OCI-LY1 (cell line): ENCODE results near the gene EVA1C.
"Not testable (repeated sequence)": the region's sequence is repeated elsewhere in the genome, so short reads cannot be mapped to it uniquely, and the experiment has no call there.

Experiments used
- H2AFZ ChIP-seq: fragments of 200-600 bp; sonication (generic), shearing (Covaris generic); 2 replicates; pipeline ENCODE4 v1.6.0; 2014; ENCODE audit warnings: antibody characterized with exemption, mild to moderate bottlenecking, low read length
- H3F3A ChIP-seq: fragments of 200-600 bp; sonication (generic), shearing (Covaris generic); 2 replicates; pipeline ENCODE4 v1.6.0; 2014; ENCODE audit warnings: mild to moderate bottlenecking, antibody characterized with exemption, low read length, moderate library complexity; ENCODE audit not compliant: insufficient read depth
- H3K27ac ChIP-seq: fragments of 200-600 bp; sonication (generic); 2 replicates; pipeline ENCODE4 v1.5.1; 2014; ENCODE audit warnings: low read length, mixed run types, mild to moderate bottlenecking, low read depth; ENCODE audit not compliant: poor library complexity, severe bottlenecking
- H3K27me3 ChIP-seq: fragments of 200-600 bp; sonication (generic); 2 replicates; pipeline ENCODE4 v1.6.0; 2014; ENCODE audit warnings: antibody characterized with exemption, mild to moderate bottlenecking, low read length, moderate library complexity; ENCODE audit not compliant: insufficient read depth
- H3K36me3 ChIP-seq: fragments of 200-600 bp; sonication (generic); 2 replicates; pipeline ENCODE4 v1.6.1; 2014; ENCODE audit warnings: mild to moderate bottlenecking, antibody characterized with exemption, low read length, moderate library complexity, mixed read lengths; ENCODE audit not compliant: insufficient read depth
- H3K4me1 ChIP-seq: fragments of 200-600 bp; sonication (generic); 2 replicates; pipeline ENCODE4 v1.5.1; 2014; ENCODE audit warnings: mild to moderate bottlenecking, low read length, moderate library complexity; ENCODE audit not compliant: insufficient read depth, severe bottlenecking
- H3K4me2 ChIP-seq: fragments of 200-600 bp; sonication (generic), shearing (Covaris generic); 2 replicates; pipeline ENCODE4 v1.6.1; 2014; ENCODE audit warnings: low read length
- H3K4me3 ChIP-seq: fragments of 200-600 bp; sonication (generic); 2 replicates; pipeline ENCODE4 v1.5.1; 2014; ENCODE audit warnings: low read length, low read depth, mild to moderate bottlenecking, mixed read lengths; ENCODE audit not compliant: poor library complexity, severe bottlenecking
- H3K79me2 ChIP-seq: fragments of 200-600 bp; shearing (Covaris generic); 2 replicates; pipeline ENCODE4 v1.6.1; 2016; ENCODE audit warnings: mixed run types, low read length, mixed read lengths; ENCODE audit not compliant: insufficient read depth
- H3K9ac ChIP-seq: fragments of 200-600 bp; sonication (generic), shearing (Covaris generic); 2 replicates; pipeline ENCODE4 v1.6.1; 2014; ENCODE audit warnings: mild to moderate bottlenecking, low read length, mixed read lengths
- H3K9me2 ChIP-seq: fragments of 200-600 bp; sonication (generic), shearing (Covaris generic); 2 replicates; pipeline ENCODE4 v1.6.1; 2014; ENCODE audit warnings: low read depth, mild to moderate bottlenecking, low read length, mixed read lengths
- H3K9me3 ChIP-seq: fragments of 200-600 bp; shearing (Covaris generic); 2 replicates; pipeline ENCODE4 v1.6.1; 2014; ENCODE audit warnings: low read length, mixed read lengths
- H4K20me1 ChIP-seq: fragments of 200-600 bp; sonication (generic), shearing (Covaris generic); 2 replicates; pipeline ENCODE4 v1.6.0; 2016; ENCODE audit warnings: mild to moderate bottlenecking, low read length; ENCODE audit not compliant: insufficient read depth
- CTCF ChIP-seq: fragments of 200-600 bp; sonication (generic), shearing (Covaris generic); IDR thresholded peaks from 2 replicates; pipeline ENCODE4 v1.5.1; 2017; ENCODE audit warnings: mild to moderate bottlenecking, antibody characterized with exemption, low read length, moderate library complexity, mixed read lengths
- EZH2 ChIP-seq: fragments of 200-600 bp; sonication (generic), shearing (Covaris generic); IDR thresholded peaks from 2 replicates; pipeline ENCODE4 v1.8.0; 2017; ENCODE audit warnings: borderline replicate concordance, mixed run types, mild to moderate bottlenecking, antibody characterized with exemption, low read length, moderate library complexity, mixed read lengths

EVA1C gene

GRCh38 chr21:32506411-32506965, 94.0 kb downstream of the EVA1C start:
- H3F3A ChIP-seq, H3K9me2 ChIP-seq, H3K4me1 ChIP-seq, H3K36me3 ChIP-seq, H3K4me3 ChIP-seq, H3K27me3 ChIP-seq, H4K20me1 ChIP-seq, H3K27ac ChIP-seq, H3K79me2 ChIP-seq, H2AFZ ChIP-seq, H3K9ac ChIP-seq, H3K9me3 ChIP-seq, H3K4me2 ChIP-seq: not testable (repeated sequence)

- Histone ChIP-seq H3K9me2 (no peaks in the 10 kb centered on the region), H3K4me3 (no peak overlapping the region), H3F3A (no peaks in the 10 kb centered on the region), H3K36me3 (no peaks in the 10 kb centered on the region), H3K79me2 (no peaks in the 10 kb centered on the region), H3K9ac (no peak overlapping the region), H3K9me3 (no peaks in the 10 kb centered on the region), H3K4me2 (no peak overlapping the region), H3K27me3 (no peaks in the 10 kb centered on the region), H4K20me1 (no peaks in the 10 kb centered on the region), H3K4me1 (no peaks in the 10 kb centered on the region), H3K27ac (no peak overlapping the region), H2AFZ (no peak overlapping the region)
- TF ChIP-seq EZH2 (no peak), CTCF (no peak)
These were observed 94.9 kb downstream of the EVA1C start for GRCh38 chr21:32507342-32507919.

GRCh38 chr21:32508036-32508435, 95.5 kb downstream of the EVA1C start:
- not testable (repeated sequence) for H3K36me3 ChIP-seq, H3K9me2 ChIP-seq, H3K9me3 ChIP-seq, H2AFZ ChIP-seq, H3K27me3 ChIP-seq, H3K79me2 ChIP-seq, H3F3A ChIP-seq, H3K9ac ChIP-seq, H3K27ac ChIP-seq, H3K4me3 ChIP-seq, H4K20me1 ChIP-seq, H3K4me1 ChIP-seq, H3K4me2 ChIP-seq

GRCh38 chr21:32508558-32508957, 96.1 kb downstream of the EVA1C start:
- Histone ChIP-seq H3K4me2 (no peak overlapping the region), H3K9me2 (no peaks in the 10 kb centered on the region), H3K79me2 (no peaks in the 10 kb centered on the region), H2AFZ (no peak overlapping the region), H3K27ac (no peak overlapping the region), H3K9me3 (no peaks in the 10 kb centered on the region), H3K36me3 (no peaks in the 10 kb centered on the region), H3K4me1 (no peaks in the 10 kb centered on the region), H3K27me3 (no peaks in the 10 kb centered on the region), H3F3A (no peaks in the 10 kb centered on the region), H3K4me3 (no peak overlapping the region), H3K9ac (no peak overlapping the region), H4K20me1 (no peaks in the 10 kb centered on the region)
- TF ChIP-seq EZH2 (no peak), CTCF (no peak)

- H3K9ac ChIP-seq, H3K9me3 ChIP-seq, H3K4me2 ChIP-seq, H4K20me1 ChIP-seq, H2AFZ ChIP-seq, H3K4me3 ChIP-seq, H3K27ac ChIP-seq, H3K27me3 ChIP-seq, H3K9me2 ChIP-seq, H3F3A ChIP-seq, H3K36me3 ChIP-seq, H3K4me1 ChIP-seq, H3K79me2 ChIP-seq: not testable (repeated sequence)
These were observed 96.5 kb downstream of the EVA1C start for GRCh38 chr21:32508975-32509374.
